GM18868 (cell line): ENCODE measurements around the gene FOXRED2.
"Not testable (repeated sequence)": the region's sequence is repeated elsewhere in the genome, so short reads cannot be mapped to it uniquely, and the experiment has no call there.

Experiments used
- ATAC-seq: cut with Tn5 transposase; IDR thresholded peaks from one replicate; pipeline ENCODE4 v1.9.1; 2021; ENCODE audit warnings: mild to moderate bottlenecking, moderate library complexity; ENCODE audit not compliant: unreplicated experiment

The FOXRED2 gene

DNA sequence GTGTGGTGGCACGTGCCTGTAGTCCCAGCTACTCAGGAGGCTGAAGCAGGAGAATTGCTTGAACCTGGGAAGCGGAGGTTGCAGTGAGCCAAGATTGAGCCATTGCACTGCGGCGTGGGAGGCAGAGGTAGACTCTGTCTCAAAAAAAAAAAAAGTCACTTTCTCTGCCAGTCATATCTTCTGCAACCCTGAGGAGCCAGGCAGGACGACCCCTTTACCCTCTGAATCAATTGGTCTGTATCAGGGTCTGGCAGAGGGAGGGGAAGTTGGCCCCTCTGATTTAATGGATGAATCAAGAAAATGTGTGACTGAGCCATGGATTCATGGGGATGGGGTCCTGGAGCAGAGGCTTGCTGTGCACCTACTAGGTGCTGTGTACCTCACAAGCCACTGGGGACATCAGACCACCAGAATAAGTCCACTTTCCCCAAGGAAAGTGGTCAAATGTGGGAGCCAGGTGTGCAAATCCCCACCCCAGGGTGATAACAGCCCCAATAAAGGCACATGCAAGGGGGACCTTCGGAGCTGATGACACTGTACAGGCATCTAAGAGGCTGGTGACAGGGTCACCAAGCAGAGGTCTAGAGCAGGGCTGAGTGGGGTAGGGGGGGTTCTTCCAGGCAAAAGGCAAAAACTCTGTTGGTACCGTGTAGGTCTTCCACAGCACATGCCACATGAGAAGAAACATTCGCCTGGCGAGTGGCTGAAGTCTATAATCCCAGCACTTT, 54.4 kb downstream of the FOXRED2 start:
- no peak for ATAC-seq

DNA sequence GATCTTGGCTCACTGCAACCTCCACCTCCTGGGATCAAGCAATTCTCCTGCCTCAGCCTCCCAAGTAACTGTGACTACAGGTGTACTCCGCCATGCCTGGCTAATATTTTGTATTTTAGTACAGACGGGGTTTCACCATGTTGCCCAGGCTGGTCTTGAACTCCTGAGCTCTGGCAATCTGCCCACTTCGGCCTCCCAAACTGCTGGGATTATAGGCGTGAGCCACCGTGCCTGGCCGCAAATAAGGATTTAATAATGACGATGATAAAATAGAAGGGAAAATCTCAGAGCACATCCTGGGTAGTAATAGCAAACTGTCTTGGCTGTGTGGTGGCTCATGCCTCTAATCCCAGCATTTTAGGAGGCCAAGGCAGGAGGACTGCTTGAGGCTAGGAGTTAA, 55.9 kb downstream of the FOXRED2 start:
- ATAC-seq, result not testable (repeated sequence)

DNA sequence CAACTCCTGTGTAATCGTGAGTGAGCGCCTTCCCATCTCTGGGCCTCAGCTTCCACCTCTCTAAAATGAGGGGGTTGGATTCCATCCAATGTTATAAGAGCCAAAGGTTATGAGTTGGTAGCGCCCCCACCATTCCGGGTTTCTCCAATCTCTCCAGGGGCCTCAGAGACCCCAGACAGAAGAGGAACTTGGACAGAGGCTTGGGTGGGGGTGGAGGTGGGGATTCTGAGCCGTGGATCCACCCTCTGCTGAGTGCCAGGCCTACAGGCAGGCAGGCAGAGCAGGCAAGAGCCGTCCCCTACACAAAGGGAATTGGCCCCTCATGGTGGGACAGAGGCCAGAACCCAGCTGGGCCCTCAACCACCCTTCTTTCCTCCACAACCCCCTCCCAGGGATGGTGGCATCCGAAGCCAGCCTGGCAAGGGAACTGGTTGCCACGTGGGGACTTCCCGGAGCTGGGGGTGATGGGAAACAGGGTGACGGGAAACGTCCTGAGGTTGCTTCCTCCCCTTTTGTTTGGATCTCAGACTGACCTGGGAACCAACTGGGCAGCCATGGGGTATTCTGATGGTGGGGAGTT, 57.2 kb downstream of the FOXRED2 start:
- no peak for ATAC-seq

DNA sequence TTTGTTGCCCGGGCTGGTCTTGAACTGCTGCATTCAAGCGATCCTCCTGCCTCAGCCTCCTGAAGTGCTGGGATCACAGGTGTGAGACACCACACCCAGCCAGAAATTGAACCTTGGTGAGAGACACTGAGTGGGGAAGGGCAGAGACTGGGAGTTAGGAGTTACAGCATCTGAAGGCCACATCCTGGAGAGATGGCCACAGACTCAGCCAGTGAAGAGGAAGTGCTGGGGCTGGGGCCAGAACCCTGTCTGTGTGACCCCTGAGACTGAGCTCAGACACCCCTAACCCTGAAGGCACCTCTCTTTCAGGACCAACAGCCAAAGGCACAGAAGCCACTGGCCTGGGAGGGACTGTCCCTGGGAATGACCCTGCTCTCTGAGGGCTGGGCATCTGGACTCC, 59.2 kb downstream of the FOXRED2 start:
- ATAC-seq, result no peak

DNA sequence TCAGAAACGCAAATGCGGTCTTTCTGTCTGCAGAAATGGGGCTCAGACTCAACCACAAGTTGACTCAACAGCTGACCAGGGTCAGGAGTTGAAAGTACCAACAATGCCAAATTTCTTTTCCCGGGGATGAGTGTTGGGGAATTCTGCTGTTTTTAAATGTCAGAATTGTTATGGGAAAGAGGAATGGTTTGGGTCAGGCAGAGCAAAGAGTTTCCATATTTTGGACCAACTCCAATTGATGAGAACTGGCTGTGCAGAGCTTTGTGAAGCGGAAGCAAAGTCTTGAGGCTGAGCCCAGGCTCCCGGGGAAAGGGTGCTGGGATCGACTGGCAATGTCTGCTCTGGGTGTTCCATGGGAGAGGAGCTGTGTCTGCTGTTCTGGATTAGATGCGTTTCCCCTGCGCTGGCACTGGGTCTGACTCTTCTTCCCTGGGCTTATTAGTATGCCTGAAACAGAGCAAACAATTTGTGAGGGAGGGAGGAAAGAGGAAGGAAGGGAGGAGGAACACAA, 61.6 kb downstream of the FOXRED2 start:
- no peak for ATAC-seq

DNA sequence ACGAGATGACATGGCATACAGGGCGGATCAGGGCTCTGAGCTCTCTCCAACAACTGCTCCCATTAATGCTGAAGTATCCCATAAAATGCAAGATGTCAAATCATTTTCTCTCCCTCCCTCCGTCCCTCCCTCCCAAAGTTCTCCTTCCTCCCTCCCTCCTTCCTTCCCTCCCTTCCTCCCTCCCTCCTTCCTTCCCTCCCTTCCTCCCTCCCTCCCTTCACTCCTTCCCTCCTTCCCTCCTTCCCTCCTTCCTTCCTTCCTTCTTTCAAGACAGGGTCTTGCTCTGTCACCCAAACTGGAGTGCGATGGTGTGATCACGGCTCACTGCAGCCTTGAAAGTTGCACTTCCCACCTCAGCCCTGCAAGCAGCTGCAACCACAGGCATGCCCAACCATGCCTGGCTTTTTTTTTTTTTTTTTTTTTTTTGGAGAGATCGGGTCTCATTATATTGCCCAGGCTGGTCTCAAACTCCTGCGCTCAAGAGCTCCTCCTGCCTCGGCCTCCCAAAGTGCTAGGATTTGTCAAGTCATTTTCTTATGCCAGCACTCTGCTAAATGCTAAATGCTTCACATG, 63.6 kb downstream of the FOXRED2 start:
- ATAC-seq, result no peak

DNA sequence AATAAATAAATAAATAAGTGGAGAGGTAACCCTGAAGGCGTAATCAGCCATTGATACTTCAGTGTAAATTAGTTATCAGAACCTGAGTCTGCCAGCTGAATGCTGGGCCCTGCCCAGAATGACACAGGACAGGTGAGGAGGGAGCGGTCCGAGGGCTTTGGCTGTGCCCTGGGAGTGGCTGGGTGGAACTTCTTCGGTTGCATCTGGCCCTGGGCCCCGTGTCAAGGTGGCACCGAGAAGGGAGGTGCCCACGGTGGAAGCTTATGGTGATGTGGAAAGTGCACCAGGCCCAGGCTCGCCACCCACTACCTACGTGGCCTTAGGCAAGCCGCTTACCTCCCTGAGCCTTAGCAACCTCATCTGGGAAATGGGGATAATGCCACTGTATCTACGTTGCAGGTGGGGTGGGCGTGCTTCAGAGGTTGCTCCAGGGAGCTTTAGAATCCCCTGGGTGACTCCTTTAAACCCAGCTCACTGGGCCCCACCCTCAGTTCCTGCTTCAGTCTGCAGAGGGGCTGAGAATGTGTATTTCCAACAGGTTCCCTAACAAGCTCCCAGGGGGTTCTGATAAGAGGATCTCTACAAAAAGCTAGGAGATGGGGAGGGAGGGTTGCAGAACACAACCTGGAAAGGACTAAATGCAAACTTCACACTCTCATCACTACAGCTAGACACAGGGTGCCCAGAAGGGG, 64.2 kb downstream of the FOXRED2 start:
- ATAC-seq, result no peak

DNA sequence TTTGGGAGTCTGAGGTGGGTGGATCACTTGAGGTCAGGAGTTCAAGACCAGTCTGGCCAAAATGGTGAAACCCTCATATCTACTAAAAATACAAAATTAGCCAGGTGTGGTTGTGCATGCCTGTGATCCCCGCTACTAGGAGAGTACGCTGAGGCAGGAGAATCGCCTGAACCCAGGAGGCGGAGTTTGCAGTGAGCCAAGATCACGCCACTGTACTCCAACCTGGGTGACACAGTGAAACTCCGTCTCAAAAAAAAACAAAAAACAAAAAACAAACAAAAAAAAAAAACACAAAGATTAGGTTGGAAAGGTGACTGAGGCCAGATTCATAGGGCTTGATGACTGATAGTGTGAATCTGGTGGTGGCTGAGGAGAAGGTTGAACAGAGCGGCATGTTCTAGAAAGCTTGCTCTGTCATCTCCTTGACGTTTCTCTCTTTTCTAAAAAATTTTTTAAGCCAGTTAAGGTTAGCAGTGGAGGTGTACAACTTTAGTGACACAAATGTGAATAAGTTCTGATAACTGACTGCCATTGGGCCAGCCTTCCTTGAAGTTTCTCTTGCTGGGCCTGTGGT, 66.3 kb downstream of the FOXRED2 start:
- ATAC-seq, result no peak

DNA sequence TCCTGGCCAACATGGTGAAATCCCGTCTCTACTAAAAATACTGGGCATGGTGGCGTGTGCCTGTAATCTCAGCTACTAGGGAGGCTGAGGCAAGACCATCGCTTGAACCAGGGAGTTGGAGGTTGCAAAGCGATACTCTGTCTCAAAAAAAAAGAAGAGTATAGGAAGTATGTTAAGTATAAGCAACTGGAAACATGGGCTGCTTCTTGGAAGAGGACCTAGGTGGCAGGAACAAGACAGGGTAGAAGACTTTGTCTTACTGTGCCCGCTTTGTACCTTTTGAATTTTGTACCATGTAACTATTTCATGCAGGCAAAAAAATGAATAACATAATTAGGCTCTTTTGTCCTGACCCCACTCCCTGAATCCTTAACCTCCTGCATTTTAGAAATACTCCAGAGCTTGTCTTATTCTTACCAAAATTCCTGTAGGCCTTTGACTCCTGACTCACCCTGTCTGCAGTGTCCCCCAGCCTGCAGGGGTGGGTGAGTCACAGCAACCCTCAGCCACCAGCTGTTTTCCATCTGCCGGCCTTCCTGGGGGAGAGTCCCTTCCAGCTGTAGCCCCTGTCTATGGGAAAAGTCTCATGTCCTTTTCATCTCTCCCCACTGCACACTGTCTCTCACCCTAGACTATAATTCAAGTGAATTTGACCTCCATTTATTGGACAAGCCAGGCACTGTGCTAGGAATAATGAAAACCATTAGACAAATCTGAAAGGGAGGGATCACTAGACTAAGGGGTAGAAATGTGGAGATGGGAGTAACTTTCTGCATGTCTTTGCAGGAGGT, 67.2 kb downstream of the FOXRED2 start:
- no peak for ATAC-seq
